Measurements from ENCODE around the gene OTULIN.

- TF ChIP-seq CTCF (IDR thresholded peaks at IDR 0.05; ENCODE audit: insufficient read depth, low read length) (no peak), GABPA (IDR thresholded peaks at IDR 0.05; ENCODE audit: low read depth) (no peak), POLR2AphosphoS5 (IDR thresholded peaks at IDR 0.05; ENCODE audit: low read depth) (no peak), REST (IDR thresholded peaks at IDR 0.05; ENCODE audit: insufficient replicate concordance, low read depth) (no peak), SPI1 (IDR thresholded peaks at IDR 0.05; ENCODE audit: borderline replicate concordance, low read depth) (peak; percentile 80)
Measured at GRCh38 chr5:14723701-14724132, 59.2 kb downstream of the OTULIN start.

Measured in HL-60 (cell line).